A549 (cell line): ENCODE measurements around the gene UBR2.

Experiments
- BHLHE40 ChIP-seq: IDR thresholded peaks from 2 replicates; pipeline ENCODE4 v1.6.1; 2012; ENCODE audit warnings: low read depth, low read length, inconsistent platforms
- CTCF ChIP-seq: fragments of >200 bp; sonication (Bioruptor Twin); formaldehyde crosslinking; IDR thresholded peaks from 3 replicates; pipeline ENCODE4 v1.5.1; 2016
- EP300 ChIP-seq, 2 experiments: fragments of >200 bp; sonication (Bioruptor Twin); formaldehyde crosslinking; IDR thresholded peaks; 2 replicates in 1 of 2; 3 replicates in 1 of 2; pipeline ENCODE4 v1.6.1; 2016 to 2017
- ESRRA ChIP-seq: fragments of 150-350 bp; IDR thresholded peaks from 2 replicates; pipeline ENCODE4 v1.6.1; 2014; ENCODE audit warnings: mild to moderate bottlenecking, low read length, borderline replicate concordance
- GATA3 ChIP-seq: IDR thresholded peaks from 2 replicates; pipeline ENCODE4 v1.6.1; 2012; ENCODE audit warnings: borderline replicate concordance
- KDM1A ChIP-seq: fragments of 200-600 bp; sonication (generic); IDR thresholded peaks from 2 replicates; pipeline ENCODE4 v1.6.1; 2016; ENCODE audit warnings: low read depth, mild to moderate bottlenecking
- NPAS2 ChIP-seq: fragments of 250-450 bp; sonication (Bioruptor Pico); IDR thresholded peaks from 2 replicates; pipeline ENCODE4 v1.8.0; 2022; ENCODE audit warnings: mild to moderate bottlenecking, moderate library complexity, borderline replicate concordance
- NR3C1 ChIP-seq: fragments of >200 bp; sonication (Bioruptor Twin); formaldehyde crosslinking; IDR thresholded peaks from 3 replicates; pipeline ENCODE4 v1.6.1; 2017
- PBX3 ChIP-seq: IDR thresholded peaks from 2 replicates; pipeline ENCODE4 v1.6.1; 2012
- PHF8 ChIP-seq: fragments of 200-600 bp; sonication (generic); IDR thresholded peaks from 2 replicates; pipeline ENCODE4 v1.6.1; 2016; ENCODE audit warnings: low read depth, mild to moderate bottlenecking, antibody characterized with exemption, moderate library complexity, borderline replicate concordance
- REST ChIP-seq: fragments of 200-600 bp; sonication (generic); IDR thresholded peaks from 2 replicates; pipeline ENCODE4 v1.6.1; 2016; ENCODE audit warnings: antibody characterized with exemption, mild to moderate bottlenecking, moderate library complexity
- ZFP36 ChIP-seq: fragments of 450-650 bp; IDR thresholded peaks from 2 replicates; pipeline ENCODE4 v1.6.1; 2014; ENCODE audit warnings: borderline replicate concordance; ENCODE audit not compliant: partially characterized antibody
- TF ChIP-seq, protein P1 (sequence below): fragments of 150-350 bp; IDR thresholded peaks from 2 replicates; pipeline ENCODE4 v1.6.1; 2014; ENCODE audit warnings: low read depth, mild to moderate bottlenecking, low read length

GRCh38 chr6:42618105-42618504, 54.3 kb downstream of the UBR2 start:
- TF ChIP-seq CTCF = no peak
- no peak for TF ChIP-seq PBX3
- TF ChIP-seq BHLHE40 = no peak
- no peak for TF ChIP-seq REST
- TF ChIP-seq GATA3 = no peak
- TF ChIP-seq NR3C1 = no peak
- no peak for TF ChIP-seq ZFP36
- no peak for TF ChIP-seq PHF8
- no peak for TF ChIP-seq NPAS2 (CRISPR knock-in tag)
- TF ChIP-seq, protein P1, sequence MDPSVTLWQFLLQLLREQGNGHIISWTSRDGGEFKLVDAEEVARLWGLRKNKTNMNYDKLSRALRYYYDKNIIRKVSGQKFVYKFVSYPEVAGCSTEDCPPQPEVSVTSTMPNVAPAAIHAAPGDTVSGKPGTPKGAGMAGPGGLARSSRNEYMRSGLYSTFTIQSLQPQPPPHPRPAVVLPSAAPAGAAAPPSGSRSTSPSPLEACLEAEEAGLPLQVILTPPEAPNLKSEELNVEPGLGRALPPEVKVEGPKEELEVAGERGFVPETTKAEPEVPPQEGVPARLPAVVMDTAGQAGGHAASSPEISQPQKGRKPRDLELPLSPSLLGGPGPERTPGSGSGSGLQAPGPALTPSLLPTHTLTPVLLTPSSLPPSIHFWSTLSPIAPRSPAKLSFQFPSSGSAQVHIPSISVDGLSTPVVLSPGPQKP = no peak
- no peak for TF ChIP-seq EP300 (IDR thresholded peaks at IDR 0.05)
- no peak for TF ChIP-seq ESRRA
- TF ChIP-seq KDM1A = no peak
